HEK293 (cell line): ENCODE results near the gene ZNF248.

Experiments
- CTCF ChIA-PET: fragments of 350-600 bp; formaldehyde crosslinking; extraction: SDS; loops from one replicate; lab custom pipeline; 2021; ENCODE audit warnings: antibody characterized with exemption; lab: Yijun Ruan, JAX
- POLR2A ChIA-PET: fragments of 300-600 bp; formaldehyde crosslinking; extraction: SDS; loops from one replicate; lab custom pipeline; 2020; ENCODE audit warnings: antibody characterized with exemption, inconsistent platforms; lab: Yijun Ruan, JAX
- H3K27ac ChIP-seq: fragments of 200-500 bp; sonication (Bioruptor generic); 2 replicates; pipeline ENCODE4 v1.5.1; 2014; ENCODE audit warnings: low read depth, low read length, control low read depth, inconsistent platforms; ENCODE audit errors: extremely low read depth
- H3K36me3 ChIP-seq, 2 experiments: fragments of 200-500 bp in 1 of 2; sonication (Bioruptor generic) in 1 of 2; 1 replicate in 1 of 2; 2 replicates in 1 of 2; pipeline ENCODE4 v1.5.1; 2014 to 2017; ENCODE audit warnings: inconsistent platforms in 2 of 2, low read length in 2 of 2; ENCODE audit not compliant: control insufficient read depth in 2 of 2, insufficient read depth in 1 of 2
- H3K4me1 ChIP-seq: fragments of 200-500 bp; sonication (Bioruptor generic); 2 replicates; pipeline ENCODE4 v1.5.1; 2014; ENCODE audit warnings: mild to moderate bottlenecking, low read length, inconsistent platforms; ENCODE audit not compliant: control insufficient read depth, insufficient read depth
- H3K4me3 ChIP-seq: 2 replicates; pipeline ENCODE4 v1.5.1; 2011; ENCODE audit warnings: low read depth, mild to moderate bottlenecking, control low read depth, low read length, moderate library complexity
- H3K9me3 ChIP-seq: fragments of 200-500 bp; sonication (Bioruptor generic); 2 replicates; pipeline ENCODE4 v1.5.1; 2014; ENCODE audit warnings: low read depth, low read length, inconsistent platforms; ENCODE audit not compliant: control insufficient read depth, insufficient read depth
- MYNN ChIP-seq: fragments of 450-650 bp; formaldehyde crosslinking; IDR thresholded peaks from 2 replicates; pipeline ENCODE4 v1.5.1; 2016; ENCODE audit warnings: missing biosample characterization, missing genetic modification characterization, borderline replicate concordance
- PRDM10 ChIP-seq: fragments of 450-650 bp; formaldehyde crosslinking; IDR thresholded peaks from 2 replicates; pipeline ENCODE4 v1.5.1; 2016; ENCODE audit warnings: missing biosample characterization, missing genetic modification characterization
- TSHZ1 ChIP-seq: fragments of 450-650 bp; formaldehyde crosslinking; IDR thresholded peaks from 2 replicates; pipeline ENCODE4 v1.5.1; 2016; ENCODE audit warnings: missing biosample characterization, missing genetic modification characterization, borderline replicate concordance
- ZNF114 ChIP-seq: fragments of 450-650 bp; formaldehyde crosslinking; IDR thresholded peaks from 2 replicates; pipeline ENCODE4 v1.5.0; 2017; ENCODE audit warnings: missing biosample characterization, missing genetic modification characterization
- ZNF133 ChIP-seq: fragments of 450-650 bp; formaldehyde crosslinking; IDR thresholded peaks from 2 replicates; pipeline ENCODE4 v1.5.1; 2016; ENCODE audit warnings: missing biosample characterization, missing genetic modification characterization
- ZNF248 ChIP-seq: fragments of 450-650 bp; formaldehyde crosslinking; IDR thresholded peaks from 2 replicates; pipeline ENCODE4 v1.5.1; 2017; ENCODE audit warnings: missing biosample characterization, missing genetic modification characterization
- ZNF350 ChIP-seq: fragments of 450-650 bp; formaldehyde crosslinking; IDR thresholded peaks from 2 replicates; pipeline ENCODE4 v1.5.0; 2017; ENCODE audit warnings: missing biosample characterization, mild to moderate bottlenecking, missing genetic modification characterization
- ZNF37A ChIP-seq: fragments of 450-650 bp; IDR thresholded peaks from 2 replicates; pipeline ENCODE4 v1.5.1; 2018; ENCODE audit warnings: missing biosample characterization, missing genetic modification characterization
- ZNF488 ChIP-seq: fragments of 450-650 bp; formaldehyde crosslinking; IDR thresholded peaks from 2 replicates; pipeline ENCODE4 v1.5.1; 2016; ENCODE audit warnings: missing biosample characterization, missing genetic modification characterization
- ZNF510 ChIP-seq: fragments of 450-650 bp; formaldehyde crosslinking; IDR thresholded peaks from 2 replicates; pipeline ENCODE4 v1.5.1; 2018; ENCODE audit warnings: mild to moderate bottlenecking, missing genetic modification characterization, missing biosample characterization; ENCODE audit not compliant: insufficient replicate concordance
- ZNF549 ChIP-seq: fragments of 450-650 bp; IDR thresholded peaks from 2 replicates; pipeline ENCODE4 v1.5.1; 2018; ENCODE audit warnings: missing biosample characterization, missing genetic modification characterization, mild to moderate bottlenecking, inconsistent platforms, moderate library complexity
- ZNF555 ChIP-seq: fragments of 450-650 bp; formaldehyde crosslinking; conservative IDR thresholded peaks from 2 replicates; pipeline ENCODE4 v1.5.1; 2017; ENCODE audit warnings: missing biosample characterization, mild to moderate bottlenecking, missing genetic modification characterization, inconsistent platforms
- ZNF571 ChIP-seq: fragments of 450-650 bp; formaldehyde crosslinking; IDR thresholded peaks from 2 replicates; pipeline ENCODE4 v1.5.0; 2017; ENCODE audit warnings: missing biosample characterization, missing genetic modification characterization
- ZNF654 ChIP-seq: fragments of 450-650 bp; formaldehyde crosslinking; IDR thresholded peaks from 2 replicates; pipeline ENCODE4 v1.5.1; 2016; ENCODE audit warnings: low read depth, missing biosample characterization, missing genetic modification characterization
- ZNF747 ChIP-seq: fragments of 450-650 bp; formaldehyde crosslinking; IDR thresholded peaks from 2 replicates; pipeline ENCODE4 v1.5.1; 2016; ENCODE audit warnings: missing biosample characterization, missing genetic modification characterization
- ZXDB ChIP-seq: fragments of 450-650 bp; formaldehyde crosslinking; IDR thresholded peaks from 2 replicates; pipeline ENCODE4 v1.5.1; 2016; ENCODE audit warnings: missing biosample characterization, missing genetic modification characterization
- TF ChIP-seq, protein P1 (sequence below): fragments of 450-650 bp; formaldehyde crosslinking; IDR thresholded peaks from 2 replicates; pipeline ENCODE4 v1.5.1; 2016; ENCODE audit warnings: missing biosample characterization, missing genetic modification characterization
- TF ChIP-seq, protein P2 (sequence below): fragments of 450-650 bp; formaldehyde crosslinking; IDR thresholded peaks from 2 replicates; pipeline ENCODE4 v1.5.1; 2016; ENCODE audit warnings: missing biosample characterization, missing genetic modification characterization
- TF ChIP-seq, protein P3 (sequence below): fragments of 450-650 bp; formaldehyde crosslinking; IDR thresholded peaks from 2 replicates; pipeline ENCODE4 v1.5.1; 2016; ENCODE audit warnings: missing biosample characterization, missing genetic modification characterization, borderline replicate concordance
- TF ChIP-seq, protein P4 (sequence below): fragments of 450-650 bp; formaldehyde crosslinking; IDR thresholded peaks from 2 replicates; pipeline ENCODE4 v1.5.1; 2017; ENCODE audit warnings: missing biosample characterization, missing genetic modification characterization

The ZNF248 gene

DNA sequence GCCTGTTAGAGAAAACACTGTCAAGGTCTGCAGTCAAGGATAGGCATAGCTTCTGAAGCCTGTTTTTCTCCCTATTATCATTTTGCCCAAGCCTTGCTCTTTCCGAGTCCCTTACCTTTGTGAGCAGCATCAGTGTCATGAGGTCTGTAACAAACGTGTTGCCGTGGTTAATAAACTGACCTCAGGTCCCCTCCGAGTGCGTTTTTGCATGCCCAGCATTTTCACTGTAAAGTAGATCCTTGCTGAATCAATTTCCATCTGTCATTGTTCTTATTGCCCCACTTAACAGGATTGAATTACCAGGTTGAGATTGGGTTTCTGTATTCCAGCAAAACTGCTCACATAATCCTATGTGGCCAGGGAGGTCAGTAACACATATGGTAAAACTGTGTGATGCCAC lies 110.3 kb downstream of the ZNF248 start (continued):
- TF ChIP-seq MYNN (tag by site-specific recombination) (no peak), ZNF555 (tag by site-specific recombination) (no peak), PRDM10 (tag by site-specific recombination) (no peak), ZNF571 (tag by site-specific recombination) (no peak), ZNF37A (tag by site-specific recombination) (no peak), ZNF510 (tag by site-specific recombination) (no peak), ZNF114 (tag by site-specific recombination) (no peak)
- TF ChIP-seq, protein P1, sequence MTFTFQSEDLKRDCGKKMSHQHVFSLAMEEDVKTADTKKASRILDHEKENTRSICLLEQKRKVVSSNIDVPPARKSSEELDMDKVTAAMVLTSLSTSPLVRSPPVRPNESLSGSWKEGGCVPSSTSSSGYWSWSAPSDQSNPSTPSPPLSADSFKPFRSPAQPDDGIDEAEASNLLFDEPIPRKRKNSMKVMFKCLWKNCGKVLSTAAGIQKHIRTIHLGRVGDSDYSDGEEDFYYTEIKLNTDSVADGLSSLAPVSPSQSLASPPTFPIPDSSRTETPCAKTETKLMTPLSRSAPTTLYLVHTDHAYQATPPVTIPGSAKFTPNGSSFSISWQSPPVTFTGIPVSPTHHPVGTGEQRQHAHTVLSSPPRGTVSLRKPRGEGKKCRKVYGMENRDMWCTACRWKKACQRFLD, result no peak
- TF ChIP-seq, all 188 proteins: peak for 0

GRCh38 chr10:37741831-37742230 lies 115.6 kb downstream of the ZNF248 start:
- no peak overlapping the region for H3K4me3 ChIP-seq
- H3K9me3 ChIP-seq, result no peaks in the 10 kb centered on the region
- H3K4me1 ChIP-seq, result no peaks in the 10 kb centered on the region
- H3K27ac ChIP-seq, result no peak overlapping the region
- ChIA-PET POLR2A (no interaction called here), CTCF (no interaction called here)
- H3K36me3 ChIP-seq, result no peaks in the 10 kb centered on the region
- TF ChIP-seq ZNF133 (tag by site-specific recombination), result no peak
- TF ChIP-seq, protein P2, sequence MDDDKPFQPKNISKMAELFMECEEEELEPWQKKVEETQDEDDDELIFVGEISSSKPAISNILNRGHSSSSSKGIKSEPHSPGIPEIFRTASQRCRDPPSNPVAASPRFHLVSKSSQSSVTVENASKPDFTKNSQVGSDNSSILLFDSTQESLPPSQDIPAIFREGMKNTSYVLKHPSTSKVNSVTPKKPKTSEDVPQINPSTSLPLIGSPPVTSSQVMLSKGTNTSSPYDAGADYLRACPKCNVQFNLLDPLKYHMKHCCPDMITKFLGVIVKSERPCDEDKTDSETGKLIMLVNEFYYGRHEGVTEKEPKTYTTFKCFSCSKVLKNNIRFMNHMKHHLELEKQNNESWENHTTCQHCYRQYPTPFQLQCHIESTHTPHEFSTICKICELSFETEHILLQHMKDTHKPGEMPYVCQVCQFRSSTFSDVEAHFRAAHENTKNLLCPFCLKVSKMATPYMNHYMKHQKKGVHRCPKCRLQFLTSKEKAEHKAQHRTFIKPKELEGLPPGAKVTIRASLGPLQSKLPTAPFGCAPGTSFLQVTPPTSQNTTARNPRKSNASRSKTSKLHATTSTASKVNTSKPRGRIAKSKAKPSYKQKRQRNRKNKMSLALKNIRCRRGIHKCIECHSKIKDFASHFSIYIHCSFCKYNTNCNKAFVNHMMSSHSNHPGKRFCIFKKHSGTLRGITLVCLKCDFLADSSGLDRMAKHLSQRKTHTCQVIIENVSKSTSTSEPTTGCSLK (tag by site-specific recombination), result no peak
- TF ChIP-seq ZNF488 (tag by site-specific recombination), result no peak
- TF ChIP-seq ZNF654 (tag by site-specific recombination), result no peak
- TF ChIP-seq, protein P3, sequence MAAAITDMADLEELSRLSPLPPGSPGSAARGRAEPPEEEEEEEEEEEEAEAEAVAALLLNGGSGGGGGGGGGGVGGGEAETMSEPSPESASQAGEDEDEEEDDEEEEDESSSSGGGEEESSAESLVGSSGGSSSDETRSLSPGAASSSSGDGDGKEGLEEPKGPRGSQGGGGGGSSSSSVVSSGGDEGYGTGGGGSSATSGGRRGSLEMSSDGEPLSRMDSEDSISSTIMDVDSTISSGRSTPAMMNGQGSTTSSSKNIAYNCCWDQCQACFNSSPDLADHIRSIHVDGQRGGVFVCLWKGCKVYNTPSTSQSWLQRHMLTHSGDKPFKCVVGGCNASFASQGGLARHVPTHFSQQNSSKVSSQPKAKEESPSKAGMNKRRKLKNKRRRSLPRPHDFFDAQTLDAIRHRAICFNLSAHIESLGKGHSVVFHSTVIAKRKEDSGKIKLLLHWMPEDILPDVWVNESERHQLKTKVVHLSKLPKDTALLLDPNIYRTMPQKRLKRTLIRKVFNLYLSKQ (tag by site-specific recombination), result no peak
- TF ChIP-seq TSHZ1 (tag by site-specific recombination), result no peak
- TF ChIP-seq ZXDB (tag by site-specific recombination), result no peak
- no peak for TF ChIP-seq ZNF114 (tag by site-specific recombination)
- TF ChIP-seq ZNF350 (tag by site-specific recombination), result no peak
- no peak for TF ChIP-seq ZNF747 (tag by site-specific recombination)
- TF ChIP-seq, protein P4, sequence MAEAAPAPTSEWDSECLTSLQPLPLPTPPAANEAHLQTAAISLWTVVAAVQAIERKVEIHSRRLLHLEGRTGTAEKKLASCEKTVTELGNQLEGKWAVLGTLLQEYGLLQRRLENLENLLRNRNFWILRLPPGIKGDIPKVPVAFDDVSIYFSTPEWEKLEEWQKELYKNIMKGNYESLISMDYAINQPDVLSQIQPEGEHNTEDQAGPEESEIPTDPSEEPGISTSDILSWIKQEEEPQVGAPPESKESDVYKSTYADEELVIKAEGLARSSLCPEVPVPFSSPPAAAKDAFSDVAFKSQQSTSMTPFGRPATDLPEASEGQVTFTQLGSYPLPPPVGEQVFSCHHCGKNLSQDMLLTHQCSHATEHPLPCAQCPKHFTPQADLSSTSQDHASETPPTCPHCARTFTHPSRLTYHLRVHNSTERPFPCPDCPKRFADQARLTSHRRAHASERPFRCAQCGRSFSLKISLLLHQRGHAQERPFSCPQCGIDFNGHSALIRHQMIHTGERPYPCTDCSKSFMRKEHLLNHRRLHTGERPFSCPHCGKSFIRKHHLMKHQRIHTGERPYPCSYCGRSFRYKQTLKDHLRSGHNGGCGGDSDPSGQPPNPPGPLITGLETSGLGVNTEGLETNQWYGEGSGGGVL (tag by site-specific recombination), result no peak
- no peak for TF ChIP-seq ZNF248 (tag by site-specific recombination)
- TF ChIP-seq ZNF549 (tag by site-specific recombination), result no peak
